GM04503 (cell line): ENCODE results near the gene GPR137C.
"Not testable (repeated sequence)": the region's sequence is repeated elsewhere in the genome, so short reads cannot be mapped to it uniquely, and the experiment has no call there.

Source experiments
- DNase-seq: peaks from one replicate; pipeline ENCODE4 v3.0.0-alpha.2; 2012; ENCODE audit warnings: low read depth

GPR137C gene

DNA sequence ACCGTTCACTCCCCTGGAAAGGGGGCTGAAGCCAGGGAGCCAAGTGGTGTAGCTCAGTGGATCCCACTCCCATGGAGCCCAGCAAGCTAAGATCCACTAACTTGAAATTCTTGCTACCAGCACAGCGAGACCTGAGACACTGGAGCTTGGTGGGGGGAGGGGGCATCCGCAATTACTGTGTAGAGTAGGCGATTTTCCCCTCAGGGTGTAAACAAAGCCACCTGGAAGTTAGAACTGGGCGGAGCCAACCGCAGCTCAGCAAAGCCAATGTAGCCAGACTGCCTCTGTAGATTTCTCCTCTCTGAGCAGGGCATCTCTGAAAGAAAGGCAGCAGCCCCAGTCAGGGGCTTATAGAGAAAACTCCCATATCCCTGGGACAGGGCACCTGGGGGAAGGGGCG lies 15.8 kb downstream of the GPR137C start:
- not testable (repeated sequence) for DNase-seq

DNA sequence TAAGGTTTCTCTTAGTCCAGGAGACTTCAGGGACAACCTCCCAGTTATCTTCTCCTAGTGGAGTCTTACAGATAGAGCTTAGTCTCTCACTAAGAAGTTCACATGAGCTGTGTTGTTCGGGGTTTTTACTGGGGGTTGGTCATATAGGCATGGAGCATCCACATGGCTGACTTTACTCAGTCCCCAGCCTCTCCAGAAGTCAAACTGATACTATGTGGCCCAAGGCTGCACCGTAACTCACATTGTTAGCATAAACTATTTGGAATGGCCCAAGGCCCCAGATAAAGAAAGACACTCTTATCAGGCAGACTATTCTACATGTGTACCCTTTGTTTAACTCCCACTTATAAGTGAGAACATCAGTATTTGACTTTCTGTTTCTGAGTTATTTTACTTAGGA lies 23.2 kb downstream of the GPR137C start:
- no peak for DNase-seq

DNA sequence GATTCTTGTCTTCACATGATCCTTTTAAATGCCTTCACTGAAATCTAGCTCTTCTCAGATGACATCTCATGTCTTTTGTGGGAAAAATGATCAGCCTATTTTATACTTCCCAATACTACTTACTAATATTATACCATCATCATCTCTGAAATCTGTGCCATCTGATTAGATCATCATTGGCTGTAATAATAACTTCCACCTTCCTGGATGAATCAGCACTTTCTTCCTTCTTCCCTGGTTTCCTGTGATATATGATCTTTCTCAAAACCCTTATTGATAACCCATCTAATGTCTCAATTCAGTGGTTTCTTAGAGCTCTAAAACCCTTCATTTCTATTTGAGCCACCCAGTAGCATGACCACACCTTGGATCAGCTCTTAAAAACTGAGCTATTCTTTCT lies 30.9 kb downstream of the GPR137C start:
- no peak for DNase-seq

DNA sequence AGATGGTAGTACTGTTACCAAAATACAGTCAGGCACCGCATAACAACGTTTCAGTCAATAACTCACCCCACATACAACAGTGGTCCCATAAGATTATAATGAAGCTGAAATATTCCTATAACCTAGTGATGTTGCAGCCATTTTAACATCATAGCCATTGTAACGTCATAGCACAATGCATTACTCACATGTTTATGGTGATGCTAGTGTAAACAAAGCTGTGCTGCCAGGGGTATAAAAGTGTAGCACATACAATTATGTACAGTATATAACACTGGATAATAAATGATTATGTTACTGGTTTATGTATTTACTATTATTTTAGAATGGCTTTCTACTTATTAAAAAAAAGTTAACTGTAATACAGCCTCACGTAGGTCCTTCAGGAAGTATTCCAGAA lies 37.0 kb downstream of the GPR137C start:
- DNase-seq = no peak

DNA sequence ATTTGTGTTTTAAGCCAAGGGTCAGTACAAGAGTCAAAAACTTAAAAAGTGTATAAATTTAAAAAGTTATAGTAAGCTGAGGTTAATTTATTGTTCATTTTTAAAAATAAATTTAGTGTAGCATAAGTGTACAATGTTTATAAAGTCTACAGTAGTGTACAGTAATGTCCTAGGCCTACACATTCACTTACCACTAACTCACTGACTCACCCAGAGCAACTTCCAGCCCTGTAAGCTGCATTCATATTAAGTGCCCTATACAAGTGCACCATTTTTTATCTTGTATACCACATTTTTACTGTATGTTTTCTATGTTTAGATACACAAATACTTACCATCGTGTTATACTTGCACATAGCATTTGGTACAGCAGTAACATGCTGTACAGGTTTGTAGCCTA lies 37.7 kb downstream of the GPR137C start:
- DNase-seq = no peak

DNA sequence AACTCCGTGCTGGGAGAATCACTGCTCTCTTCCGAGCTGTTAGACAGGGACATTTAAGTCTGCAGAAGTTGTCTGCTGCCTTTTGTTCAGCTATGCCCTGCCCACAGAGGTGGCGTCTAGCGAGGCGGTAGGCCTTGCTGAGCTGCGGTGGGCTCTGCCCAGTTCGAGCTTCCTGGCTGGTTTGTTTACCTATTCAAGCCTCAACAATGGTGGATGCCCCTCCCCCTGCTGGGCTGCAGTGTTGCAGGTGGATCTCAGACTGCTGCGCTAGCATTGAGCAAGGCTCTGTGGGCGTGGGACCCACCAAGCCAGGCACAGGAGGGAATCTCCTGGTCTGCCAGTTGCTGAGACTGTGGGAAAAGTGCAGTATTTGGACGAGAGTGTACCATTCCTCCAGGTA lies 43.7 kb downstream of the GPR137C start:
- no peak for DNase-seq

DNA sequence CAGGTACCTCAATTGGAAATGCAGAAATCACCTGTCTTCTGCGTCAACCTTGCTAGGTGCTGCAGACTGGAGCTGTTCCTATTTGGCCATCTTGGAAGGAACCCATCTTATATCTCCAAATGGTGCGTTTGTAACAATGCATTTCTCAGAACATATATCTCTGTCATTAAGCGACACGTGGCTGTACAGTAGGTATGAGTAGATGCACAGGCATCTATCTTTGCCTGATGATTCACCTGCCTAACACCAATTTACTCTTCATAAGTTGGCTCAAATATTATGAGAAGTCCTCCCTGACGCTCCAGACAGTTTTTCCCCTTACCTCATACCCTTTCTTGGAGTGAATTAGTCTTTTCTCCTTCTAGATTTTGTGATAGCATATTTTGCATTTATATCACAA lies 44.2 kb downstream of the GPR137C start:
- no peak for DNase-seq

DNA sequence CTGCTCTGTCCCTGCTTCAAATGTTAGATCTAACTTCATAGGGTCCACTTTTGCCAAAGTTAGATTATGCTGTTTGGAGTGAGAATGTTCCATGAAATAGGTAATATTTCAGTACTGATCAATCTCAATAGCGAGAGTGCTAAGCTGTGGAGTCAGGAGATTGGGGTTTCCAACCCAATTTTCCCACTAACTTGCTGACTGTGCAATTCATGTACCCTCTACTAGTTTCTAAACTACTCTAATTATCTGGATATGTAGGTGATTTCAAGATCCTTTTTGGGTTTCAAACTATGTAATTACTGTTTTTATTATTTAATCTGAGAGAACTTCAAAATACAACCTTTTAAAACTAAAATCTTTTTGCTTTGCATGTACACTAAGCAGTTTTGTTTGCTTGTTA lies 45.9 kb downstream of the GPR137C start:
- DNase-seq = no peak

DNA sequence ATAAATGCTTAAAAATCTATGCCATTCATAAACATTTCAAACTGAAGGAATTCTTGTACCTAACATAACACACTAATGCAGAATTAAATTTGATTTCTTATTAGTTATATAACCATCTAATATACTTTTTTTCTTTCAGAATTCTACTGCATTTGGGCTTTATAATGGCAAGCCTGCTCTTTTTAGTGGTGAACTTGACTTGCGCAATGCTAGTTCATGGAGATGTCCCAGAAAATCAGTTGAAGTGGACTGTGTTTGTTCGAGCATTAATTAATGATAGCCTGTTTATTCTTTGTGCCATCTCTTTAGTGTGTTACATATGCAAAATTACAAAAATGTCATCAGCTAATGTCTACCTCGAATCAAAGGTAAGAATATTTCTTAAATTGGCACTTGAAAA lies 47.3 kb downstream of the GPR137C start:
- DNase-seq = no peak

DNA sequence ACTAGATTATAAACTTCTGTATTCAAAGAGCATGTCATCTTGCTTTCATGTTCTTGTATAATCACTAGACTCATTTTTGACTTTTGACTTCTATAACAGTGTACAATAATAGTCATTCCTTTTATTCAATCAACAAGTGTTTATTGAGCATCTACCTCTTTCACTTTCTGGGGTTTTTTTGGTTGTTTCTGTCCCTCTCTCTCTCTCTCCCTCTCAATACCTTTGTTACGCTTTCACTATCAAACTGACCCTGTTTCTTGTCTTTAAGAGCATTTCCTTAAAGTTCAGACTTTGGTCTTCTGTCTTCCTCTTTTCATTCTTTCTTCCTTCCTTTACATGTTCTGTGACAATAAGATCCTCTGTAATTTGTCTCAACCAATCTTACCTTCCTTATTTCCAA lies 49.5 kb downstream of the GPR137C start:
- no peak for DNase-seq

DNA sequence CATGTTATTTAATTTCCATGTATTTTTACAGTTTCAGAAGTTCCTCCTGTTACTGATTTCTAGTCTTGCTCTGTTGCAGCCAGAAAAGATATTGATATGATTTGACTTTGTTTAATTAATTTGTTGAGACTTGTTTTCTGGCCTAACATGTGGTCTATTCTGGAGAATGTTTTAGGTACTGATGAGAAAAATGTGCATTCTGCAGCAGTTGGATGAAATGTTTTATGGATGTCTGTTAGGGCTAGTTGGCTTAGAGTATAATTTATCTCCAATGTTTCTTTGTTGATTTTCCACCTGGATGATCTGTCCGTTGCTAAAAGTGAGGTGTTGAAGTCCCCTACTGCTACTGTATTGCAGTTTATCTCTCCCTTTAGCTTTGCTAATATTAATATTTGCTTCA lies 54.4 kb downstream of the GPR137C start:
- no peak for DNase-seq

DNA sequence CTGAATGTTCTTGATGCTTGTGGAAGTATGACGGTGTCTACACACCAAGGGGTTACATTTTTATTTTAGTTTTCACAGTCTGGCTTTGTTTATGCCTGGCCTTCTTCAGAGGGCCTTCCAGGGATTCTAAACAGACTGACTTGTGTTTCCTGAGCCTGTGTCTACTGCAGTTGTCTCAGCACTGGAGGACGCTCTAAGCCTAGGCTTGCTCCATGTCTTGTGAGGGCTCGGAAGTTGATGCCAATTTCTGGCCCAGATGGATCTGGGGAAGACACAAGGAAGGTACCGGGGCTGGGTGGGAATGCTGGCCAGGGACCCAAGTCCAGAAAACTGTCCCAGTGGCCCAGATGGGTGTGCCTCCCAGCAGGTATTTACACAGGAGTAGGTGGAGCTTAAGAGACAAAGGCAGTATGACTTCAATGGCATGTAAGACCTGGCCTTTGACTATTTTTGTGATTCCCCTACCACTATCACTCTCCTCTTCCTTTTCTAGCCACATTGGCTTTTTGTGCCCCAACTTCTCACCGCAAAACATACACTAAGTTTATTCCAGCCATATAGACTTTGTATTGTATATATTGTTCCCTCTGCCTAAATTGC lies 56.9 kb downstream of the GPR137C start:
- no peak for DNase-seq

DNA sequence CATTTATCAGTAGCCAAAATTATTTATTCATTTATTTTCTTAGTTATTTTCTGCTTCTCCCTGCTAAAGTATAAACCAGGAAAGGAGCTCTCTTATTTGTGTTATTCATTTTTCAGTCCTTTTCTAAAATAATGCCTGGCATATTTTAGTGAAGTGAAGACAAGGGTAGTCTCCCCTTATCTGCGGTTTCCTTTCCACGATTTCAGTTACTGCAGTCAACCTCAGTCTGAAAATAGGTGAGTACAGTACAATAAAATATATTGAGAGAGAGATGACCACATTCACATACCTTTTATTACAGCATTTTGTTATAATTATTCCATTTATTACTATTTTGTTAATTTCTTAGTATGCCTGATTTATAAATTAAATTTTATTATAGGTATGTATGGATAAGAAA lies 57.6 kb downstream of the GPR137C start:
- no peak for DNase-seq

DNA sequence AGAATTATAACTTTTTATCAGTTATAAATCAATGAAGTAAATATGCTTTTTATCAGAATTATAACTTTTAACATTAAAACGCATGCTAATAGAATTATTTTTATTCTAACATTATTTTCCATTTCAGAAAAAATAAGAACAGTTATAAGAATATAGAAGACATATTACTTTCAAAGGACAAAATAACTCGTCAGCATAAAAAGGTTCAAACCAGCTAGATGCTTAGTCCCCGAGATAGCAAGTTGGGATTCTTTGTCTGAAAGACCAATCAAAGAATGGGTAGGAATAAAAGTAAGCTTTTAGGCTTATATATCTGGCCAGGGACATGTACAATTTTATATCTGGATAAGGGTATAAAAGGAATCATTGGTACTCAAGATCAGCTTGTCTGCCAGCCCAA lies 66.0 kb downstream of the GPR137C start:
- DNase-seq = no peak

DNA sequence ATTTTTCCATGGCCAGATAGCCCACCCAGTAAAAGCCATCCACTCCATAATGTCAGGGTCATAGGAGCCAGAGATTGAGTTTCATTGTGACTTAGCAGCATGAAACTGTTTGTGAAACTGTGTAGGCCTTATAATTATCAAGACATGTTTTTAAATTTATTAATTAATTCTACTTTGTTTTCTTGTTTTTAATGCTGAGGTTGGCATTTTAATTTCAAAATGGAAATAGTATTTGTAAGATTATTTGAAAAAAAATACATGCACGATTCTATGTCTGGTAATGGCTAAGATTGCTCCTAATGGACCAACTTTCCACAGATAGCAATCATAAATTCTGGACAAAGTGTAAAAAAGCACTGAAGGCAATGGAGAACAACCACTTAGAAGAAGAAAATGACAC lies 67.1 kb downstream of the GPR137C start:
- DNase-seq = no peak

DNA sequence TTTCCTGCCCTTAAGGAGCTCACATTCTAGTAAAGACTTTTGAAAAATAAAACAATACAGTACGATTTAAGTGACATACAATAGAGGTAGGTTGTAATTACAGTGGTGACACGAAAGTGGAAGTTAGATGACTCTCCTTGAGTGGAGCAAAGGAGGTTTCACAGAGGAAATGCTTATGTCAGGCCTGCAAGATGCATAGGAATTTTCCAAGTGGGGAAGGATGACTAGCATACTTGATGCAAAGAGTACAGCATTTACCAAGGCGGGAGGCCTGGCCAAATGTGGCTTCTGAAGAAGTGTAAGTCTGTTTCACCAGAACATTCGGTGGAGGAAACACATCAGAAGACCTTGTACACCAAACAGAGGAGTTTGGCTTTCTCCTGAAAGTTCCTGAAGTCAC lies 87.5 kb downstream of the GPR137C start:
- DNase-seq = no peak

DNA sequence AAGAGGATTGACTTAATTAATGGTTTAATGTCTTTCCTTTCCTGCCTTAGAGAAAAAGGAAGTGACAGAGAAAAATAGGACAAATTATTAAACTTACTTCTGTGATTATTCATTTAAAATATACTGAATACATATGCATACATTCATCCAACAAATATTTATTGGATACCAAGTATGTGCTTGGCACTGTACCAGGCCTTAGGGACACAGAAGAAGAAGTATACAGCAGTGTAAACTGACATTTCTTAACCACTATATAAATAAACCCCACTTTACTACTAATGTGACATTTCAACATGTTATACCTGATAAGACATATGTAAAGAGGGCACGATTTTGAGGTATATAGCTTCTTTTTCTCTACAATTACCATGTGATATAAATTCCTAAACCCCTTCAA lies 89.1 kb downstream of the GPR137C start:
- DNase-seq = no peak

DNA sequence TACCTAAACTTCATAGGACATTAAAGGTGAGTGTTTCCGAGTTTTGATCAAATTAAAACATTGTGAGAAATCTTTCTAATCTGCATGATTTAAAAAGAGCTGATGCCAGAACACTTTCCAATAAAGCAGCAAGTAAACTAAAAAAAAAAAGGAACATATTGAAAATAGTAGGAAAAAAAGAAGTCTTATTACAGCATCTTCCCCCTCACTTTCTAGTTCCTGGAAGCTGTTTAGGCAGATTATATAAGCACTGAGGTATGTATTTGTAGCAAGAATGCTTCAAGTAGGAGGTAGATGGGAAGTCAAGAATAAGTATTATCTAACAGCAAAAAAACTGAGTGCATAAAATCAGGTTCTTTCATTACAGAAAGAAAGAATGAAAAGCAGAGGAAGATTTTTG lies 96.9 kb downstream of the GPR137C start:
- no peak for DNase-seq

DNA sequence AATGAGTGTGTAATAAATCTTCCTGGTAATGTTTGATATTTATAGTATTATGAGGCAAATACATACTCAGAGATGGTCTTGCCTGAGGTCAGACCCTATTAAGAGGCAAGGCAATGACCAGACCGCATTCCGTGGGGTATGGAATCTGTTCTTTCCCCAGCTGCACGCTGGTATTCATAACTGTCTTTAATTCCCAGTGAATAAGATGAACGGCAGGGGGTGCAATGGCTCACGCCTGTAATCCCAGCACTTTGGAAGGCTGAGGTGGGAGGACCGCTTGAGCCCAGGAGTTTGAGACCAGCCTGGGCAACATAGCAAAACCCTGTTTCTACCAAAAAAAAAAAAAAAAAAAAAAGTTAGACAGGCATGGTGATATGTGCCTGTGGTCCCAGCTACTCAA lies 98.1 kb downstream of the GPR137C start:
- DNase-seq = no peak

DNA sequence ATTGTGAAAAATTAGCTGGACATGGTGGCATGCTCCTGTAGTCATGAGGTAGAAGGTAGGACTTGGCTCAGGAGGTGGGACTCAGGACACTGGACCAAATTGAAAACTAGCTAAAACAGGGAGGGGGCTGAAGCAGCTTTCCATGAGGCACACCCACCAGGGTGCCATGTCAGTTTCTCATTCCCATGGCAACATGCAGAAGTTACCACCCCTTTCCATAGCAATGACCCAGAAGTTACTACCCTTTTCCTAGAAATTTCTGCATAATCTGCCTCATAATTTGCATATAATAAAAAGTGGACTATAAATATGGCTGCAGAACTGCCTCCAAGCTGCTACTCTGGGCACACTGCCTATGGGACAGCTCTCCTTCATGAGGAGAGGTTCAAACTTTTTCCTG lies 104.3 kb downstream of the GPR137C start:
- DNase-seq = no peak

DNA sequence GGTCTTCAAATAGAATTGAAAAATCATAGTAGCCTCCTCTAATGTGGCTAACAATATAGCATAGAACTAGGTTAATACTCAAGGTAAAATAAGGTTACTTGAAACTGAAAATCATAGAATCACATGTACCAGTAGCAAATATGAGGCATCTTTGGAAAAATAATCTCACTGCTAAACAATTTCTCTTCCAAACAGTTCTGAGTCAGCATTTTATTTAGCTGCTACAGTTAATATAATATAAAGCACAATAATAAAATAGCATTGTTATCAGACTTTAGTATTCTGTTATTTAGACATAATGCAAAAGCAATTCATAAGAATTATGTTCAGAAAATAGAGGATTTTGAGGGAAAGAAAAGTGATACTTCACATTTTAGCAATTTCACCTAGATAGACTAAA lies 107.7 kb downstream of the GPR137C start:
- DNase-seq = no peak

DNA sequence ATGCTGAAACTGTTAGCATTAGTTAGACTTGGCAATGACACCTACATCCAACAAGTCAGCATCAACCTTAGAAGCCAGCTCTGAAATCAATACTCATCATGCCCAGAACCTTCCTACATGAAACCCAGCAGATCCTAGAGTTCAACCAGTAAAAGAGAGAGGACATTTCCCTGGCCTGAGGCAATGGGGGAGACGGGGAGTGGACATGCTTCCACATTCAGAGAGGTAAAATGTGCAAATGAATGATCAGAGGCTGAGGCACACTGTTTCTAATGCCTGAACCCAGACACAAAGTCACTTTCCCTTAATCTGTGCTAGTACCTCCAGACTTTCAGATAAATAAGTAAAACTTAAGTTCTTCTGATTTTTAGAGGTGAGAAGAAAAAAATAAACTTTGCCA lies 108.2 kb downstream of the GPR137C start:
- DNase-seq = no peak

DNA sequence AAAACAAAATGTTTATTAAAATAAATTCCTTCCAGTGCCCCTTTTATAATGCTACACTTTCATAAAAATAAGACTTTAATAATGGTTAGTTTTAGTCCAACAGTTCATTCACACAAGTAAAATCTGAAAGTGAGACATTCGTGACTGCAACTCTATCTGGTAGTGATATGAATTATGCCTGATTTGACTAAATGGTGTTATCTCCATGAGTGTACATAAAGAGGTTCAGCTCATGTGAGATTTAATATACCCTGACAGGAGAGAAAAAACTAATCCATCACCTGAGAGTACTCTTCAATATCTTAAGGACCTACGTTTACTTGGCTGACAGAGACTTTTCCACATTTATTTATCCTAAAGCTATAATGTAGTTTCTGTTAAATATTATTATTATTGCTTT lies 108.7 kb downstream of the GPR137C start:
- DNase-seq = no peak

DNA sequence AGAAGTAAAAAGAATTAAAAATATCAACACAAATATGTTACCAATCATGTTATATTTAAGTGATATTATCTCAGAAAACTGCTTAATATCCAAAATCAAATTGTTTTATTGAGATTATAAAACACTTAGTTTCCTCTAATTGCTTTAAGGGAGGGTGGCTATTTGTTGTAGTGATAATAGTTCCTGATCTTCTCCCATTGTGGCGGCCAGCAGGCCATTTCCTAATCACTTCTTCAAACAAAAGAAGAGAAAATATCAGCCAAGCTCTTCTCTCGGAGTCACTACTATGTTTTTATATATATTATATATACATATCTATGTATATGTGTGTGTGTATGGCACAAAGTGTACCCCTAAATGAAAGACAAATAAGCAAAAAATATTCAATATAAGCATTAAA lies 111.2 kb downstream of the GPR137C start:
- DNase-seq = no peak

DNA sequence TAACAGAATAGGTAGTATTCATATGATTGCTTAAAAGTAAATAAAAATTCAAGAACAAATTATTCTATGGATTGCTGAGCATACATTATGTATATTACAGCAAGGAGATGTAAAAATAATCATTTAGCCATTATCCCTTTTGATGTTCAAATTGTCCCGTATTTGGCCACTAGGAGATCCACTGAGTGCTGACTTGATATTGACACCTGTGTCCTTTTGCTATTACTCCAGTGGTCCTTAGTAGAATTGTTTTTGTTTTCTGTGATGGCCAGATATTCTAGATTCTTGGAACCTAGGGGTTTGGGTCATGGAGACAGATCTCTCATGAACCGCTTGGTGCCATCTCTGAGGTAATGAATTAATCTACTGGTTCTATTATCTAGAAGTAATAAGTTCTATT lies 126.0 kb downstream of the GPR137C start:
- DNase-seq = no peak
